HL-60 (cell line): ENCODE results near the gene XXYLT1.
A peak's percentile ranks its signal among the peaks of the same experiment; 100 is the strongest.

Source experiments
- DNase-seq, 2 experiments: peaks; one replicate each; pipeline ENCODE4 v3.0.0-alpha.2; 2010 to 2020; ENCODE audit warnings: low read depth in 1 of 2, low spot score in 1 of 2
- H3K27ac ChIP-seq: fragments of 250-450 bp; sonication (Bioruptor Pico); replicated peaks from 2 replicates; pipeline ENCODE4 v1.5.1; 2020; ENCODE audit warnings: mild to moderate bottlenecking, moderate library complexity
- H3K27me3 ChIP-seq: fragments of 250-450 bp; sonication (Bioruptor Pico); 2 replicates; pipeline ENCODE4 v1.5.1; 2021; ENCODE audit warnings: mild to moderate bottlenecking, moderate library complexity; ENCODE audit not compliant: insufficient read depth, poor library complexity, severe bottlenecking
- H3K4me3 ChIP-seq: replicated peaks from 2 replicates; pipeline ENCODE4 v1.5.1; 2011; ENCODE audit warnings: mild to moderate bottlenecking, control low read depth, low read length; ENCODE audit not compliant: insufficient read depth
- CTCF ChIP-seq: IDR thresholded peaks from one replicate; pipeline ENCODE4 v1.5.1; 2011; ENCODE audit warnings: low read length, control low read depth, inconsistent platforms; ENCODE audit not compliant: insufficient read depth
- GABPA ChIP-seq: IDR thresholded peaks from 2 replicates; pipeline ENCODE4 v1.6.1; 2012; ENCODE audit warnings: low read depth
- POLR2AphosphoS5 ChIP-seq: IDR thresholded peaks from 2 replicates; pipeline ENCODE4 v1.6.1; 2012; ENCODE audit warnings: low read depth
- REST ChIP-seq: IDR thresholded peaks from 2 replicates; pipeline ENCODE4 v1.6.1; 2012; ENCODE audit warnings: low read depth; ENCODE audit not compliant: insufficient replicate concordance
- SPI1 ChIP-seq: IDR thresholded peaks from 2 replicates; pipeline ENCODE4 v1.6.1; 2012; ENCODE audit warnings: low read depth, mild to moderate bottlenecking, borderline replicate concordance

The XXYLT1 gene

GRCh38 chr3:195224156-195224979 is 46.6 kb downstream of the XXYLT1 start:
- TF ChIP-seq REST (no peak), POLR2AphosphoS5 (no peak)
- Histone ChIP-seq H3K27me3 (no peaks in the 10 kb centered on the region), H3K27ac (no peak overlapping the region), H3K4me3 (no peak overlapping the region)
- DNase-seq, result no peak

GRCh38 chr3:195221876-195222617 is 48.9 kb downstream of the XXYLT1 start:
- no peak overlapping the region for H3K4me3 ChIP-seq
- no peaks in the 10 kb centered on the region for H3K27me3 ChIP-seq
- no peak for TF ChIP-seq POLR2AphosphoS5
- no peak for TF ChIP-seq SPI1
- no peak for TF ChIP-seq CTCF
- TF ChIP-seq REST, result no peak
- TF ChIP-seq GABPA, result no peak
- DNase-seq, result no peak
- H3K27ac ChIP-seq, result peak overlapping the region; percentile 62

- peak; percentile 70 to 89 for DNase-seq
- Histone ChIP-seq H3K27me3 (no peaks in the 10 kb centered on the region), H3K27ac (peak overlapping the region; percentile 62), H3K4me3 (no peak overlapping the region)
- TF ChIP-seq REST (no peak), SPI1 (no peak), GABPA (no peak), POLR2AphosphoS5 (peak; percentile 49), CTCF (no peak)
These were observed 49.7 kb downstream of the XXYLT1 start for GRCh38 chr3:195221015-195221853.
